GM12878 (cell line): ENCODE results near the gene NCAM2.
"Not testable (repeated sequence)": the region's sequence is repeated elsewhere in the genome, so short reads cannot be mapped to it uniquely, and the experiment has no call there.

Experiments used
- CHD2 ChIP-seq: IDR thresholded peaks from 2 replicates; pipeline ENCODE4 v1.6.1; 2011; ENCODE audit warnings: low read depth, low read length, improper control_type of control experiment, borderline replicate concordance
- EGR1 ChIP-seq, 2 experiments: IDR thresholded peaks; 1 replicate in 1 of 2; 2 replicates in 1 of 2; pipeline ENCODE4 v1.6.1; 2011 to 2012; ENCODE audit warnings: low read depth in 2 of 2, low read length in 2 of 2, borderline replicate concordance in 1 of 2, mild to moderate bottlenecking in 1 of 2, moderate library complexity in 1 of 2
- ESRRA ChIP-seq: IDR thresholded peaks from 2 replicates; pipeline ENCODE4 v1.6.1; 2012; ENCODE audit warnings: mild to moderate bottlenecking, low read length, improper control_type of control experiment
- EZH2 ChIP-seq: IDR thresholded peaks from 2 replicates; pipeline ENCODE4 v1.6.1; 2012; ENCODE audit warnings: low read depth, mild to moderate bottlenecking, control low read depth, inconsistent platforms, low read length, borderline replicate concordance; ENCODE audit not compliant: control insufficient read depth
- GATAD2B ChIP-seq: fragments of 450-650 bp; conservative IDR thresholded peaks from 2 replicates; pipeline ENCODE4 v1.6.1; 2017; ENCODE audit warnings: low read depth, mild to moderate bottlenecking, moderate library complexity
- MXI1 ChIP-seq: fragments of 150-350 bp; IDR thresholded peaks from 2 replicates; pipeline ENCODE4 v1.6.1; 2011; ENCODE audit warnings: low read depth, mild to moderate bottlenecking, inconsistent platforms, low read length, improper control_type of control experiment
- POLR2A ChIP-seq: IDR thresholded peaks from 2 replicates; pipeline ENCODE4 v1.6.1; 2011; ENCODE audit warnings: low read depth, mild to moderate bottlenecking, low read length
- POLR2AphosphoS5 ChIP-seq: IDR thresholded peaks from 2 replicates; pipeline ENCODE4 v1.6.1; 2011; ENCODE audit warnings: mild to moderate bottlenecking, low read length, inconsistent platforms
- SMARCA5 ChIP-seq: fragments of 450-650 bp; IDR thresholded peaks from 2 replicates; pipeline ENCODE4 v1.6.1; 2017; ENCODE audit warnings: mild to moderate bottlenecking
- SMC3 ChIP-seq: IDR thresholded peaks from 2 replicates; pipeline ENCODE4 v1.6.1; 2011; ENCODE audit warnings: low read length, improper control_type of control experiment, borderline replicate concordance
- TF ChIP-seq, protein P1 (sequence below): IDR thresholded peaks from 2 replicates; pipeline ENCODE4 v1.6.1; 2012; ENCODE audit warnings: low read depth, low read length, improper control_type of control experiment
- TF ChIP-seq, protein P2 (sequence below), 3 experiments: IDR thresholded peaks in 2 of 3; conservative IDR thresholded peaks in 1 of 3; 2 replicates each; pipeline ENCODE4 v1.5.1; 2011; ENCODE audit warnings: low read depth in 3 of 3, low read length in 3 of 3, mild to moderate bottlenecking in 3 of 3, control low read depth in 2 of 3, moderate library complexity in 2 of 3, inconsistent platforms in 1 of 3, mixed read lengths in 1 of 3; ENCODE audit not compliant: control insufficient read depth in 2 of 3, insufficient read depth in 1 of 3; ENCODE audit errors: extremely low read depth in 1 of 3

DNA sequence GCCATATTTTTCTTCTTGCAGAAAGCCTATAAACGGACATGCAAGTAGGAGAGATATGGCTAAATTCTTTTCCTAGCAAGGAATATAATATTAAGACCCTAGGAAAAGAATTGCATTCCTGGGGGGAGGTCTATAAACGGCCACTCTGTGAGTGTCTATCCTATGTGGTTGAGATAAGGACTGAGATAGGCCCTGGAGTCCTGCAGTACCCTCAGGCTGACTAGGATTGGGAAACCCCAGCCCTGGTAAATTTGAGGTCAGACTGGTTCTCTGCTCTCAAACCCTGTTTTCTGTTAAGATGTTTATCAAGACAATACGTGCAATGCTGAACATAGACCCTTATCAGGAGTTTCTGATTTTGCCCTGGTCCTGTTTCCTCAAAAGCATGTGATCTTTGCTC, 404.0 kb downstream of the NCAM2 start:
- TF ChIP-seq EZH2; SMARCA5; ESRRA; CHD2; EGR1 (IDR thresholded peaks at IDR 0.05; ENCODE audit: borderline replicate concordance in 1 of 2, low read depth in 2 of 2, low read length in 2 of 2); POLR2AphosphoS5; POLR2A; MXI1; GATAD2B; SMC3: not testable (repeated sequence)
- TF ChIP-seq, protein P1, sequence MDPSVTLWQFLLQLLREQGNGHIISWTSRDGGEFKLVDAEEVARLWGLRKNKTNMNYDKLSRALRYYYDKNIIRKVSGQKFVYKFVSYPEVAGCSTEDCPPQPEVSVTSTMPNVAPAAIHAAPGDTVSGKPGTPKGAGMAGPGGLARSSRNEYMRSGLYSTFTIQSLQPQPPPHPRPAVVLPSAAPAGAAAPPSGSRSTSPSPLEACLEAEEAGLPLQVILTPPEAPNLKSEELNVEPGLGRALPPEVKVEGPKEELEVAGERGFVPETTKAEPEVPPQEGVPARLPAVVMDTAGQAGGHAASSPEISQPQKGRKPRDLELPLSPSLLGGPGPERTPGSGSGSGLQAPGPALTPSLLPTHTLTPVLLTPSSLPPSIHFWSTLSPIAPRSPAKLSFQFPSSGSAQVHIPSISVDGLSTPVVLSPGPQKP: not testable (repeated sequence)
- TF ChIP-seq, protein P2, sequence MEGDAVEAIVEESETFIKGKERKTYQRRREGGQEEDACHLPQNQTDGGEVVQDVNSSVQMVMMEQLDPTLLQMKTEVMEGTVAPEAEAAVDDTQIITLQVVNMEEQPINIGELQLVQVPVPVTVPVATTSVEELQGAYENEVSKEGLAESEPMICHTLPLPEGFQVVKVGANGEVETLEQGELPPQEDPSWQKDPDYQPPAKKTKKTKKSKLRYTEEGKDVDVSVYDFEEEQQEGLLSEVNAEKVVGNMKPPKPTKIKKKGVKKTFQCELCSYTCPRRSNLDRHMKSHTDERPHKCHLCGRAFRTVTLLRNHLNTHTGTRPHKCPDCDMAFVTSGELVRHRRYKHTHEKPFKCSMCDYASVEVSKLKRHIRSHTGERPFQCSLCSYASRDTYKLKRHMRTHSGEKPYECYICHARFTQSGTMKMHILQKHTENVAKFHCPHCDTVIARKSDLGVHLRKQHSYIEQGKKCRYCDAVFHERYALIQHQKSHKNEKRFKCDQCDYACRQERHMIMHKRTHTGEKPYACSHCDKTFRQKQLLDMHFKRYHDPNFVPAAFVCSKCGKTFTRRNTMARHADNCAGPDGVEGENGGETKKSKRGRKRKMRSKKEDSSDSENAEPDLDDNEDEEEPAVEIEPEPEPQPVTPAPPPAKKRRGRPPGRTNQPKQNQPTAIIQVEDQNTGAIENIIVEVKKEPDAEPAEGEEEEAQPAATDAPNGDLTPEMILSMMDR (IDR thresholded peaks at IDR 0.05 in 2 of 3, conservative IDR thresholded peaks at IDR 0.05 in 1 of 3; ENCODE audit: control insufficient read depth in 2 of 3, extremely low read depth in 1 of 3, insufficient read depth in 1 of 3, low read depth in 3 of 3, low read length in 3 of 3): not testable (repeated sequence)
